NCI-H526 treated with DMSO at 0.1 percent for 48 hours (cell line): Measurements from ENCODE around the gene RAET1G.
A peak's percentile ranks its signal among the peaks of the same experiment; 100 is the strongest.
"Not testable (repeated sequence)": the region's sequence is repeated elsewhere in the genome, so short reads cannot be mapped to it uniquely, and the experiment has no call there.

Source experiments
- DNase-seq: peaks from one replicate; lab custom pipeline; 2025; lab: John Stamatoyannopoulos, UW

Gene RAET1G

GRCh38 chr6:149922642-149923326, at the start of gene RAET1G:
RAET1G (minus strand) TSS chr6:149923121; CDS start chr6:149923010, 111 bp downstream.
- DNase-seq = peak; percentile 84

GRCh38 chr6:149969635-149970034, 46.7 kb upstream of the RAET1G start:
- no peak for DNase-seq

DNA sequence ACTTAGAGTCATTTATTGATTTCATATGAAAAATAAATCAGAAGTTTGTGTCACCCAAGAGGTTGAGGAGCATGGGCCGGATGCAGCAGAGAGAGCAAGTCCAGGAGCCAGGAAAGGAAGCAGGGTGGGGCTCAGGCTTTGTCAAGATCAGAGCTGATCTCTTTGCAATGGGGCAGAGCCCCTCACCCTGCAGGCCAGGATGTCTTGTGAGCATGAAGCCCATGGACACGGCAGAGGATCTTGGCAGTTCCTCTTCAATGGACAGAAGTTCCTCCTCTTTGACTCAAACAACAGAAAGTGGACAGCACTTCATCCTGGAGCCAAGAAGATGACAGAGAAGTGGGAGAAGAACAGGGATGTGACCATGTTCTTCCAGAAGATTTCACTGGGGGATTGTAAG, 46.0 kb upstream of the RAET1G start:
- not testable (repeated sequence) for DNase-seq

GRCh38 chr6:149967999-149968398, 45.1 kb upstream of the RAET1G start:
- not testable (repeated sequence) for DNase-seq

- DNase-seq = no peak
Measured at GRCh38 chr6:149967591-149967990, 44.7 kb upstream of the RAET1G start.

- not testable (repeated sequence) for DNase-seq
Measured at GRCh38 chr6:149966319-149966718, 43.4 kb upstream of the RAET1G start.

DNA sequence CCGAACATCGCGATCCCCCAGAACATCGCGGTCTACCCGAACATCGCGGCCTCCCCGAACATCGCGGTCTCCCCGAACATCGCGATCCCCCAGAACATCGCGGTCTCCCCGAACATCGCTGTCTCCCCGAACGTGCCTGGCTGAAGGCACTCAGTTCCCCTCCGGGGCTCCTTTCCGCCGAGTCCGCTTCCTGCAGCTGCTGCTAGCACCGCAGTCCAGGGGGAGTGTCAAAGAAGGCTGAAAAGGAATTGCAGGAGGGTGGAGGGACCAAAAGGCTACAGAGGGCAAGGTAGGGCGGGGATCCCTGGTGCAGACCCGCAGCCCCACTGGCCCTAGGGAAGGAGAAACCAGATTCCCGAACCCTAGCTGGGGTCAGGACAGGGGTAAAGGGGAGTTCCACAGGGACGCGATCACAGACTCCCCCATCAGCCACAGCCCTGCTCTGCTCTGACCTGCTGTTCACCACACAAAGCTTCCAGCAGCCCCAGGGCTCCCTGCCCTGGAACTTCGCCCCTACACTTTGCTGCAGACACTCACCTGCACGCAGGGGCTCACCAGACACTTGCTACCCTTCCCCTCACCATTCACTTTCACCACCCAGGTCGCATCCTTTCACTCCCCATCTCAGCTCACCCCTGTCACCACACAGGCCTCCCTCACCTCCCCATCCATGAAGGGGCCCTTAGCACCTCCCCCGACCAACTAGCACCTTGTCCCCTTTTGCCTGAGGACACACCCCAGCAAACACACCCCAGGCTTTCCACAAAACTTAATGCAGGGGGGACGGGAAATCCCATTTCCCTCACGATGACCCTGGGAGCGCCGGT, 42.5 kb upstream of the RAET1G start:
- no peak for DNase-seq

GRCh38 chr6:149964308-149965193, 41.6 kb upstream of the RAET1G start:
- DNase-seq = no peak

GRCh38 chr6:149963462-149964307, 40.8 kb upstream of the RAET1G start, which contains the start of gene ULBP1:
ULBP1 (plus strand) TSS chr6:149963943; CDS start chr6:149964050, 107 bp downstream.
- DNase-seq = peak; percentile 35

- DNase-seq = no peak
Measured at GRCh38 chr6:149963212-149963461, 40.2 kb upstream of the RAET1G start.

- DNase-seq = no peak
Measured at GRCh38 chr6:149962461-149963211, 39.7 kb upstream of the RAET1G start.

- DNase-seq = no peak
Measured at GRCh38 chr6:149961728-149962425, 39.0 kb upstream of the RAET1G start.

DNA sequence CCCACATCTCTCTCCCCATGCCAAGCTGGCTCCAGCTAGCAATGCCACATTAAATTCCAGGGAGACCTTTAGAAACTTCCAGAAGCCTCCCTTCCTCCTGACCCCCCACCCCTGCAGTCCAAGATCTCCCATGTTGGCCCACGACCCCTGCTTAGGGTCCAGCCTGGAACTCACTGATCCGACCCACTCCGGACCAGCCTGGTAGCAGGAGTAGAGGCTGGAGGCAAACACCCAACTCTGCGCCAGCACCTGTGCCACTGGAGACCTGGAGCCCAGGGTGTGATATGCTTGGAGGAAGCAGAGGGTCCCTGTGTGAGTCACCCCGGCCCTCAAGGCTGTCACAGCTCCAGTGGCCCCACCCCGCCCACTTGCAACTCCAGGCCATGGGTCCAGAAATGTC, 37.6 kb upstream of the RAET1G start:
- DNase-seq = no peak

GRCh38 chr6:149959806-149960205, 36.9 kb upstream of the RAET1G start:
- DNase-seq = not testable (repeated sequence)

- DNase-seq = not testable (repeated sequence)
Measured at GRCh38 chr6:149958124-149958523, 35.2 kb upstream of the RAET1G start.

GRCh38 chr6:149955654-149956317, 32.9 kb upstream of the RAET1G start:
- not testable (repeated sequence) for DNase-seq

GRCh38 chr6:149954984-149955653, 32.2 kb upstream of the RAET1G start:
- DNase-seq = not testable (repeated sequence)

- DNase-seq = not testable (repeated sequence)
Measured at GRCh38 chr6:149954328-149954983, 31.5 kb upstream of the RAET1G start.
